GM18873 (cell line): ENCODE measurements around the gene CD300LG.
"Not testable (repeated sequence)": the region's sequence is repeated elsewhere in the genome, so short reads cannot be mapped to it uniquely, and the experiment has no call there.

Experiments
- ATAC-seq: cut with Tn5 transposase; IDR thresholded peaks from one replicate; pipeline ENCODE4 v1.9.1; 2021; ENCODE audit warnings: mild to moderate bottlenecking, moderate library complexity, moderate number of reproducible peaks; ENCODE audit not compliant: unreplicated experiment, low FRiP score

The CD300LG gene, protein sequence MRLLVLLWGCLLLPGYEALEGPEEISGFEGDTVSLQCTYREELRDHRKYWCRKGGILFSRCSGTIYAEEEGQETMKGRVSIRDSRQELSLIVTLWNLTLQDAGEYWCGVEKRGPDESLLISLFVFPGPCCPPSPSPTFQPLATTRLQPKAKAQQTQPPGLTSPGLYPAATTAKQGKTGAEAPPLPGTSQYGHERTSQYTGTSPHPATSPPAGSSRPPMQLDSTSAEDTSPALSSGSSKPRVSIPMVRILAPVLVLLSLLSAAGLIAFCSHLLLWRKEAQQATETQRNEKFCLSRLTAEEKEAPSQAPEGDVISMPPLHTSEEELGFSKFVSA

GRCh38 chr17:43846963-43847371 lies at the start of gene CD300LG:
Gene CD300LG, plus strand, starts transcription at chr17:43847176. Its CDS starts 41 bp downstream, at chr17:43847217.
- ATAC-seq = no peak

GRCh38 chr17:43798024-43798423 lies 49.0 kb upstream of the CD300LG start:
- not testable (repeated sequence) for ATAC-seq

DNA sequence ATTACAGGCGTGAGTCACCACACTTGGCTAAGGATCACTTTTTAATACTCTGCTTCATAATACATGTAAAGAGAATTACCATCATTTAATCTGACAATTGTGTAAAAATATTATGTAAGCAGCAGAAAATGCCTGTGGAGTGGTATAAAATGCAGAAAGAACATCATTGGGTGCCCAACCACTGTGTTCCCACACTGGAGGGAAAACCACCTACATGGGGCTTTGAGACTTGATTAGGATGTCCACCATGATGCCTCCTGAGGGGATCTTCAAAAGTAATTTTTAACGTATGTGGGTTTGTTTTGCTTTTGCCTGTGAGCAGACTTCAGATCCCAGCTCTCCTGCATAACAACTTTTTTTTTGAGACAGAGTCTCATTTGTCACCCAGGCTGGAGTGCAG lies 47.9 kb upstream of the CD300LG start:
- ATAC-seq = no peak

DNA sequence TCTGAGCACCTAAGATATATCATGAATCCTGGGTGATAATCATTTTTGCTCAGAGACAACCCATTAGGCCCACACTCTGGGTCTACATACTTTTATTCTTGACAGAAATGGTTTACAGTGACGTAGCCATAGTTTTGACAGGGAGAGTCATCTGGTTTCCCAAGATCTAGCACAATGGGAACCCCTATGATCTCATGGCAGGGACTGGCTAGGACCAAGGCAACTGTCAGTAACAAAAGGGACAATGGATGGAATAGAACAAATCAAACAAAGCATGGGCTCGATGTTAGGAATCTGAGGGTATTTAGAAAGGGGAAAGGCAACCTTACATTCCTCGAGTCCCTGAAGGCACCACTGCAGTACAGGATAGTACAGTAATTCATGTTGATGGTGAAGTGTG lies 46.2 kb upstream of the CD300LG start:
- ATAC-seq = no peak

DNA sequence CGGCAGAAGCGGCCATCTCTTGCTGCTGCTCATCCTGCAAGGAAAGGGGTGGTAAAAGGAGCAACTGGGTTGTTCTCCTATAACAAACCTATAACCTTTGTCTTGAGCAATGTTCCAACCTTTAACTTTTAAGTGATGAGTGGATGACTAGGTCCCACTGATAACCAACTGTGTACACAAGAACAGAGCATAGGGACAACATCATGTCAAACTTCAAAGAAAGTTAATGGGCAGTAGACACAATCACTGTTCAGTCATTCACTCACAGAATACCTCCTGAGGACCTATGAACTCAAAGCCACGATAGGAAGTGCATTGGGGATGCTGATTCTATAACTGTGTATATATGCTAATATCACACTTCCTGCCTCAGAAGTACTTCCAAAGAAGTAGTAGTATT lies 45.1 kb upstream of the CD300LG start:
- ATAC-seq = no peak

- no peak for ATAC-seq
Observed at GRCh38 chr17:43803758-43804157, 43.2 kb upstream of the CD300LG start.

GRCh38 chr17:43805117-43805516 lies 41.9 kb upstream of the CD300LG start:
- ATAC-seq = no peak

DNA sequence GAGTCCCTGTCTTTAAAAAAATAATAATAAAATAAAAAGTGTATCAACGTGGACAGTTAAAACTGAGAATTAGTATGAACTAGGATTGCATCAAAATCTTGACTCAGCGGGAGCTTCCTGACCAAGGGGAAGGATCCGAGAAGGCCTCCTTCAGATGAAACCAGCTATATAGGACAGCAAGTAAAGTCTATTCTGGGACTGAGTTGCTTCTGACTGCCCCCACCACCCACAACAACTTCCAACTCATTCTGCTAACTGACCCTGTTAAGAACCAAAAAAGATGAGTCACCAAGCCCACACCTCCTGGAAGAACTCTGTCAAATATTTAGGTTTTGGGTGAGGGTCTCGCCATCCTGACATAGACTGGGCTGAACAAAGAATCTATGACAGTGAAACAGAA lies 38.9 kb upstream of the CD300LG start:
- ATAC-seq = no peak

GRCh38 chr17:43809121-43809520 lies 37.9 kb upstream of the CD300LG start:
- ATAC-seq = no peak

DNA sequence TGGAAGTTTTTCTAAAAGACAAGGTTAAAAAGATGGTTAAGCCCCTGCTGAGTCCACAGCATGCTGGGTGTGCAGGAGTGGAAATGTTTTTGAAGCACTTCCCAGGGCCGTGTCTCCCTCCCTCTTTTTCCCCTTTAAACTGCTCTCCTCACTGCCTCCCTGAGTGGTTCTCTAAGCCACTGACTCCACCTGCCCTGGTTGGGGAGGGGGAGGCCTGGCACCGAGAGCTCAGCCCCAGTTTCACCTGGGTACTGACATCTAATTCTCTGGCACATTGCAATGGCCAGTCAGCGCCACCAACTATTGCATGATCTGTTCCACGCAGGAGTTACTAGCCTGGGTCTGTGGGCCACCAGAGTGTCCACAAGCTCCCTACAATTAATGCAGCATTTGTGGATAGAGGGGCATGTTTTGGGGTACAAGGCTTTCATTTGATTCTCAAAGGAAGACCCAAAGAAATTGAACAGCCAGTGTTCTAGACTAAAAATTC lies 36.7 kb upstream of the CD300LG start:
- no peak for ATAC-seq

DNA sequence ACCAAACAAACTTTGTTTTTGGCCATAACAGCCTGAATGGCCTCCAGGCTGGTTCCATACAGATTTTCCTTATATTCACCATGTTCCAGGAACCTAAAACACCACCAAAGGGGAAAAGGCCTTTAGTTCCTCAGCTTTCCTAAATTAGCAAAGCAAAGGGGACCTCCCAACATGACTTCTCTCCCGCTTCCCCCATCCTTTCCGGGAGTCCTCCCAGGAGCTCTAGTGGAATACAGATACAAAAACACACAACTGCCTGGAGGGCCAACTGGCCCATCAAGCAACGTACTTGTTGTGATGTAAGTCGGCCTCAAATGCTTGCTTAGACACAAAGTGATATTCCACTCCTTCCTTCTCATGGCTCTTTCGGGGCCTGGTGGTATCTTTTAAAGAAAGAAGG lies 36.2 kb upstream of the CD300LG start:
- ATAC-seq = no peak

DNA sequence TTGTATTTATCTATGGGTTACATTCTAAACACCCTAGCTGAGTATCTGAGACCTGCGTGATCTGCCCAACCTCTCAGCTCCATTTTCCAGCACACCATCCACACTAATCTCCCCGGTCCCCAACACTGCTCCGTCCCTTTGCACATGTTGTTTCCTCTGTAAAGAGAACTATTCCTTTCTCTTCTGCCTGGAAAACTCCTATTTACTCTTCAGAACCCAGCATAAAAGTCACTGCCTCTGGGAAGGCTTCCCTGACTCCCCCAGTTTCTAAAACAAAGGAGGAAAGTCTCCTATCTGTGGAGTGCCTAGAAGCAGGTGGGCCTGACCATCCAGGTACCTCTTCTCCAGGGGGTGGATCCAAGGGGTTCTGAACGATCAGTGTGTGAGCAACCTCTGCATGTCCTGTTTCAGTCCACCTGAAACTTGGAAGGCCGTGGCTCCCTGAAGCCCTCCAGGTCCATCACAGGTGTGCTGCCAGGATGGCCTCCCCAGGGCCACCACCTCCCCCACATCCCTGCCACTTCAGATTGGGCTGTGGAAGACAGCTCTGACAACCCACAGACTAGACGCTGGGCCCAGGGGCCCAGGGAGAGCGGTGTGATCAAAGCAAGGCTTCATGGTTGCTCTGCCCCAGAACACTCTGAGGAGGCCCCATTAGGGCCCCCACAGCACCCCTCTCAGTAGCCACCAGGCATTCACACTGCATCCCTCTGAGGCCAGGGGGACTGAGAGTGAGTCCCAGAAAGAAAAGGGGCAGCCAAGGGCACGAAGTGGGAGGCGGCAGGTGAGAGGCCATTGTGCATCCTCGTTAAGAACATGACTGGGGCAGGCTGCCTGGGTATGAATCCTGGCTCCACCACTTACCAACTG lies 34.3 kb upstream of the CD300LG start:
- no peak for ATAC-seq

DNA sequence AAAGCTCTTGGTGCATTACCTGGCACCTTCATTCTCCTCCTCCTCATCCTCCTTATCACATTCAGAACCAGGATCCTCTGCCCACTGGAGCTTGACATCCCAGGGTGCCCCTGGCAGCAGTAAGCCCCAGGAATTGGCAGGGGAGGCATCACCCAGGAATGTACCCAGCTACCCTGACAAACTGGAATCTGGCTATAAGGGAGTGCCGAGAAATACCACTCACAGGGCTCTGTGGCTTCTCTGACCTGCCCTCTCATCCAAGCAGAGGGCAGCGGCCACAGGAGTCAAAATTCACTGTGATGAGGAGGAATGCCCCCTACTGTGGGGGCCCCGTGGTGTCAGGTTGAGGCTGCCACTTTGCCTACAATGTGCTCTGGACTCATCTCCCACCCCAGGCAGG lies 33.6 kb upstream of the CD300LG start:
- no peak for ATAC-seq

DNA sequence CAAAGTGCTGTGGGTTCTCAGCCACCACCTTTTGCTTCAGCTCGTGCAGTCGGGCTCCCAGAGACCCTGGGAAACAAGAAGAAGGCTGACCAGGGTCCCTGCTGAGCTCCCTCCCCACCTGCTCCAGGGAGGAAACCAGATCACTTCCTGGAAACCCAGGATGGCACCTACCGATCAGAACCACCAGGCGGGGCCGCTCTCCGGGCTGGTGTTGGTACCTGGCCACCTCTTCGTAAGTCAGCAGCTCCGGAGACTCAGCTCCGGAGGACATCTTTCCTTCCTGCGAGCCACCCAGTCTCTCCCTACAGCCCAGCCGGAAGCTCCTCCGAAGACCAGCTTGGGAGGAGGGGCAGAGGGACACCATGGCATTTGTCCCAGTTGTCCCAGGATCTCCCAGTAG lies 33.0 kb upstream of the CD300LG start:
- ATAC-seq = no peak

DNA sequence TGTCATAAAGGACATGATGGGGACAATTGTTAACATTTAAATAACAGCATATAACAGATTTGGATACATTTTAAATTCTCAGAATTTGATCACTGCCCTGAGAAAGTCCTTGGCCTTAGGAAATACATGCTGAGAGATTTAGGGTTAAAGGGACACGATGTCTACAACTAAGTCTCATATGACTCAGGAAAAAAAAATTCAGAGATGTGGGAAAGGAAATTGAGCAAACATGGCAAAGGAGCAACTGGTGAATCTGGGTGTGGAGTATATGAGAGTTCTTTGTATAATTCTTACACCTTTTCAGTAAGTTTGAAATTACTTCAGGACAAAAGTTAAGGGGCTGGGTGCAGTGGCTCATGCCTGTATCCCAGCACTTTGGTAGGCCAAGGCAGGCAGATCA lies 32.3 kb upstream of the CD300LG start:
- no peak for ATAC-seq

- no peak for ATAC-seq
Observed at GRCh38 chr17:43816336-43817320, 30.3 kb upstream of the CD300LG start.

GRCh38 chr17:43817826-43818225 lies 29.1 kb upstream of the CD300LG start:
- ATAC-seq = no peak

- ATAC-seq = no peak
Observed at GRCh38 chr17:43818966-43819365, 28.0 kb upstream of the CD300LG start.

DNA sequence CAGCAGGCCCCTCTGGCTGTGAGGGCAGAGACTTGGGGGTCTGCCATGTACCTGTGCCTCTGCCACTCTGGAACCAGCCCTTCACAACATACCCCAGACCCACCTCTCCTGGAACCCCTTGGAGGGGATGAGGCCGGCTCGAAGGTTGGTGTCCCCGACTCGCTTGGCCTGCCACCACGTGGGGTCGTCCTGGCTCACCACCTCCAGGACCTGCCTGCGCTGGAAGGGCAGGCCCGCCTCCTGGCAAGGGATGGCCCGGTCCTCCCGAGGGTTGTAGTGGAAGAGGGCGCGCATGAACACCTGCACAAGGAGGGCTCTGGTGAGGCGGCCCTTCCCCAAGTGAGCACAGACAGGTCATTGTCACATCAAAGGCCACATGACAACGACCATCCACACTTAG lies 26.2 kb upstream of the CD300LG start:
- no peak for ATAC-seq

DNA sequence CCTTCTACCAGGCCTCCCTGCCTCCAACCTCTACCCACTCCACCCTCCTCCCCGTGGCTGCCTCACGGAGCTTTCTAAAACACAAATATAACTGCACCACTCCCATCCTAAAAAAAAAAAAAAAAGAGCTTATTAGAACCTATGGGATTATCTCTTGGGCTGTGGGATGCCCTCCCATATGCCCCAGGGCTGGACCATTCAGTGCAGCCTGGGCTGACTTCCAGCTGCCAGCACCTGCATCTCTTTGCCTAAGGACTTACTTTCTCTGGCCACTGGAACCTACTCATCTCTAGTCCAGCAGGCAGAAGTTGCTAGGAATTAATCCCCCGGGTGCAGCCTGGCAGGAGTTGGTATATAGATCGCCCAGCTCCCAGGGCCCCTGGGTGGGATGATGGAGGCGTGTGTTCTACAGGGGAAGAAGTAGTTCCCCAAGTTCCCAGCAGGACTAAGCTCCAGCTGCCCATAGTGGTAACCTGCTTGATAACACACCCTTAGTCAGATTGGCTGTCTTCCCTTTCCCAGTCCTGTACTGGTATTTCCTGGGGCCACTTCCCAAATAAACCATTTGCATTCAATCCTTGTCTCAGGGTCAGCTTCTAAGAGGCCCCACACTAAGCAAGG lies 24.3 kb upstream of the CD300LG start:
- ATAC-seq = no peak
